Iris pigment epithelial cell (primary cell): ENCODE data around the gene DYNLRB2.

Experiments used
- DNase-seq: peaks from one replicate; pipeline ENCODE4 v3.0.0-alpha.2; 2011; ENCODE audit warnings: low read depth

Gene DYNLRB2

DNA sequence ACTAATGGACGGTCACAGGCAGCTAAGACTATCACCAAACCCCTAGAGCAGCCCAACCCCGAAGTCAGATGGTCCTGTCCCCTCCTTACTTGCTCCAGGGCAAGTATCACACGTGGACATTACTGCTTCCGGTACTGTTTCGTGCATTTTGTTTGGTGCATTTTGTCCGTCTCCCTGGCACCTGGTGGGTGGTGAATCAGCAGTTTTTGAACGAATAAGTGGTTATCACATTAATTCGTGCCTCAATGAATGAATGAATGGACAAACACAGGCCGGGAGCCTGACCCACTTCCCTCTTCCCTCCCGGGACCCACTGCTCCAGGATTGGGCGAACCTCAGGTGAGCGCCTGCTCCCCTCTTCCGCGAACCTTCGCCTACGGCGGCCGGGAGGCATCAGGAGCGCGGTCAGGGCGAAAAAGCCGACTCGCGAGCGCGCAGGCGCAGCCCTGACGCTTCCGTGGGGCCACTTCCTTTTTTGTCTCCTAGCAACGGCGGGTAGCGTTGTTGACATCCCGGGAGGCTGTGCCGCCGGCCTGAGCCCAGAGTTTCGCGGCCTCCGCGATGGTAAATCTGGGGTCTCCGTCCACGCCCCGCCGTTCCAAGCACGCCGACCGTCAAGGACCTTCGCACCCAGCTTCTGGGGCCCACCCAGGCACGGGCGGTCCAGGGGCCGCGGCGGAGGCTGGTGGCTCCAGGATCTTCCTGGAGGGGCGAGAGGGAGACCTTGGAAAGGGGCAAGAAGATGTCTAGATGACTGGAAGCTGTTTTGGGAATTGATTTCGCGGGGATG, at the start of gene DYNLRB2:
TSS of gene DYNLRB2 (plus strand) at position 478 of the 790 bp plus-strand sequence. CDS start at position 562, 84 bp downstream.
- peak; percentile 91 for DNase-seq

DNA sequence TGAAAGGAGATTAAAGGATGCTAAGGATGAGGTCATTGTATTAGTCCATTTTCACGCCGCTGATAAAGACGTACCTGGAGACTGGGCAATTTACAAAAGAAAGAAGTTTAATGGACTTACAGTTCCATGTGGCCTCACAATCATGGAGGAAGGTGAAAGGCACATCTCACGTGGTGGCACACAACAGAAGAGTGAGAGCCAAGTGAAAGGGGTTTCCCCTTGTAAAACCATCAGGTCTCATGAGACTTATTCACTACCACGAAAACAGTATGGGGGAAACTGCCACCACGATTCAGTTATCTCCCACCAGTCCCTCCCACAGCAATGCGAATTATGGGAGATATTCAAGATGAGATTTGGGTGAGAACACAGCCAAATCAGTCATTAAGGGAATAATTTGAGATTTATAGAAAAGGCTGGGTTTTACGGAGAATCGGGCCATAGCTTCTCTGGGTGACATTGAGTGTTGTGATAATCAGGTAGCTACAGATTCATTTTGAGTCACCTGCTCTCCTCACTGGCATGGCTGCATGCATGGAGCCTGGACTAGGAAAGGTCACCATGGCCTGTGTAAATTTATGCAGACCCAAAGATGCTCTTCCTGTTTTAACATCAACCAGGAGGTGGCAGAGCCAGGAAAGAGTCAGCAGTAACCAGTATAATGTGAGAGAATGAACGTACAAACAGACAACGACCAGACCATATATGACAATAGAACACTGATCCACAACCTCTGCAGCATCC, 40.5 kb upstream of the DYNLRB2 start:
- no peak for DNase-seq

DNA sequence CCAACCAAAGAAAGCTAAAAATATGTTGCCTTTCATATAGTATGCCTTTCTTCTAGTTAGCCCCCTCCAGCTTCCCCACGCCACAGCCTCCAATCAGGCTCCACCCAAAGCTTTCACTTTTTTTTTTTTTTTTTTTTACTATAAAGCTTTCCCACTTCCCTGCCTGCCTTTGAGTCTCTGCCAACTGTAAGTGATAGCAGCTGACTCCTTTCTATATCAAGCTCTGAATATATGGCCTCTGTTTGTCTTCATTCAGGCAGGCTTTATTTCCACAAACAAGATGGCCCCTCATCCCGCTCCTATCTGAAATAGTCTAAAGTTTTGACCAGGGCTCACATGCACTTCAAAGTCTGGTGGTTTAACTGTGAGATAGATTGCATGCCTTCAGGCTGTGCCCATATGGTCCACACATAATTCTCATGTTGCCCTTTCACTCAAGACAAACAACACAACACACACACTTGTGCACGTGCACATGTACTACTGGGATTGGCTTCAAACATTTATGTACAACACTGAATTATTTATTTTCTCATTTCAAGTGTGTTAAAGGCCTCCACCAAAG, 39.8 kb upstream of the DYNLRB2 start:
- DNase-seq: no peak

DNA sequence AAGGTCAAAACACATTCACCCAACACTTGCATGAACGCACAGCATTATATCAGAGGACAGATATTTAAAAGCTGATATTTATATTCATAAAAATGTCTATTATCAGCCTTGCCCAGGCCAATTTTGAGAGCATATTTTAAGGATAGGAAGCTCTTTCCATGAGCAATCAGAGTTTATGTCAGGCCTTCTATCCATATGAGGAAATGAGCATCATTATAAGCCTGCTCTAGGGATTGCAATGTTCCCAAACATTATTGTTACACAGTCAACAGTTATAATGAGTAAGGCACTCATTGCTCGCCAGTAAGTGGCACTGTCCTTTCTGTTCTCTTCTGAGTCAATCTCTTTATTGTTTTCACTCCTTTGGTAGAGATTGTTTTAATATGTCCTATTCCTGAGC, 37.7 kb upstream of the DYNLRB2 start:
- no peak for DNase-seq

DNA sequence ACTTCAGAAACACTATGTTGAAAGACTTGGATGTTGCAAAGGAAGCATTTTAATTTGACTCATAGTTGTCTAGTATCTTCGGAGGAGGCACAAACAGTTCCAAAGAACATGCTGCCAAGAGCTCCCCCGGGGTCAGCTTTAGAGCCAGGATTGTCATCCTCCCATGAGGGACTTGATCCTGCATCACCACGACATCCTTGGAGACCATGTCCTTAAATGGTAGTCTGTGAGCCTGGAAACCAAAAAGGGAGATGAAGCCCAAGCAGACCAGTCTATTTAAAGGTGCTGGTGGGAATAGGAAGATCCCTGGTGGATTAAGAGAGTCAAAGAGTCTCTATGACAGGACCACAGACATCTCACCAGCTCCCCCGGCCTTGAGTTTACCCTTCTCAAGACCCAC, 33.3 kb upstream of the DYNLRB2 start:
- DNase-seq: no peak

DNA sequence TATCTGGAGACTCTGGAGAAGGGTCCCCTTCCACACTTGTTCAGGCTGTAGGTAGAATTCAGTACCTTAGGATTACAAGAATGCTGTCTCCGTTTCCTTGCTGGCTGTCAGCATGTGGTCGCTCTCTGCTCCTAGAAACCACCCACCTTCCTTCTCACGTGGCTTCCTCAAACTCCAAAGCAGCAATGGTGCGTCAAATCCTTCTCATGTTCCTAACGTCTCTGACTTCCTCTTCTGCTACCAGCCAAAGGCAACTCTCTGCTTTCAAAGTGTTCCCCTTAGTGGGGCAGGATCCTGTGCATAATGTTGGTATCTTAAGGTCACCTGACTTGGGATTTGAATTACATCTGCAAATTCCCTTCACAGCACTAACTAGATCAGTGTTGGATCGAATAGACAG, 30.9 kb upstream of the DYNLRB2 start:
- DNase-seq: no peak

DNA sequence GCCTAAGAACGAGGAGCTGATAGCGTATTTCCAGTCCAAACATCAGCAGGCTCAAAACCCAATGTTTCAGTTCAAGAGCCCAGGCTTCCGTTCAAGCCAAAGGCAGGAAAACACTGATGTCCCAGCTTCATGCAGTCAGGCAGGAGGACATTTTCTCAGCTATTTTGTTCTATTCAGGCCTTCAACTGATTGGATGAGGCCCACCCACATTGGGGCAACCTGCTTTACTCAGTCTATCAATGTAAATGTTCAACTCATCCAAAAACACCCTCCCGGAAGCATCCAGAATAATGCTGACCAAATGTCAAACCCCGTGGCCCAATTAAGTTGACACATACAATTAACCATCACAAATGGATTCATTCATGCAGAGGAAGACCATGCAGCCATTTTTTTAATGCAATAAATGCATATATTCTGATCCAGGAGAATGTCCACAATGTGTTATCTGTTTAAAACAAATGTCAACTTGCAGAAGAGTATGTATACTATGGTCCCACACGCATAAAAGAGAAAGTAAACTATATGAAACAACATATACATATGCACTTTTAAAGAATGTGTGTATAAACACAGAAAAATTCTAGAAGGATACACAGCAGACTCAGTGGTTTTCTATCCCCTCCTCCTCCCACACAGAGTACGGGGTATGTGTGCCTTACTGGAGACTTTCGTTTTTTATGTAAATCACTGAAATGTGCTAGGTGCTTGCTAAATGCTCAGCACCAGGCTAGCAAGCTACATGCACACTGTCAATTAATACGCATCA, 28.8 kb upstream of the DYNLRB2 start:
- DNase-seq: no peak

DNA sequence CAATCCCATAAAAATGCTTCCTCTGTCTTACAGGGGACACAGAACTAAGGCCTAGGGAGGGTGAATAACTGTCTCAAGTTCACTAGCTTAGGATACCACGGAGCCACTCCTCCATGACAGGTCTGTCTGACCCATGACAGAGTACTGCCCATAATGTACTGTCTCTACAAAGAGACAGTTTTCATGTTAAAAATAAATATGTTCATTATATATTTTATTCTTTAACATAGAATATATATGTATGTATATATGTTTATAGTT, 28.3 kb upstream of the DYNLRB2 start:
- no peak for DNase-seq

DNA sequence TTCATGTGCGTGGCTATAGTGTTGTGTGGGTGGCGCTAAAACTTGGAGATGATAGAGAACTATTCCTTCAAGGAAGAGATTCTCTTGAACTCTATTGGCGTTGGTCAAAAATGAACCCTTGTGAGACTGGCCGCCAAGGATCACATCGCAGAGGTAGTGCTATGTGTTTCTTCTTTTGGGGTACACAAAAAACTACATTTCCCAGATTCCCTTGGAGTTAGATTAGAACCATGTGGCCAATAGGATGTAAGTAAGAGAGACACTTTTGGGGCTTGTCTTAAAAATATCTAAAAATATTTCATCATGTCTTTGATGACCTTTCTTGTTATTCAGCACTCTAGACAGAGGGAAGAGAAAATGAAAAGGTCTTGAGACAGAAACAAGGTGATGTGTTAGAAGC, 25.4 kb upstream of the DYNLRB2 start:
- DNase-seq: no peak

DNA sequence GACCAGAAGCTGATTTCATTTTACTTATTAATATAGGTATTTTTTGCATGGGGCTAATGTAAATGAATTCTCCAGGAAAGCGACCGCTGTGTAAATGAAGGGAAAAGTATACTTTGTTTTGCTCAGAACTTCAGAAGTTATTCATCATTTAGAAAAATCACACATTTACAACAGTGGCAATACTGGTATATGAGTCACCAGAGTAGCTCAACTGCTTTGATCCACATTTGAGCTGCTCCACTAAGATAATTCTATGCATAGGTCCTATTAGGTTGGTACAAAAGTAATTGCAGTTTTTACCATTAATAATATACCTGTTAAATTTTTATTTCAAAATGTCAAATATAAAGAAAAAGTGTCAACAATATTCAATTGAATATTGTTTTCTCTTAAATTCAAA, 22.9 kb upstream of the DYNLRB2 start:
- no peak for DNase-seq

DNA sequence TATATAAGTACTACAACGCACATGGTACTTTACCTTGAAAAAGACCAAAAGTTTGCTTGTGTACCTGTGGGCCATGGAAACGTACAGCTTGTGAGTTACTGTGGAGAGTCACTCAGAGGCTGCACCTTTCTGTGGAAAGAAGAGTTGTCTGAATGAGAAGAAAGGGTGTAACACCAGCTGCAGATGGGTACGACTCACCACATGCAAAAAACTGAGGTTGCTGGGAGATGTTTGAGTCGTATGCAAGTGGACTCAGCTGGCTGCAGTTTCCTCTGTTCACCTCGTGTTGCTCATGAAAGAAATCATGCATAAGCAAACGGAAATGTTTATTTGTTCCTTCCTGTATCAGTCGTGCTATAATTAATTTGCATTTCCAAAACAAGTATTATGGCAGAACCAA, 22.4 kb upstream of the DYNLRB2 start:
- DNase-seq: no peak

DNA sequence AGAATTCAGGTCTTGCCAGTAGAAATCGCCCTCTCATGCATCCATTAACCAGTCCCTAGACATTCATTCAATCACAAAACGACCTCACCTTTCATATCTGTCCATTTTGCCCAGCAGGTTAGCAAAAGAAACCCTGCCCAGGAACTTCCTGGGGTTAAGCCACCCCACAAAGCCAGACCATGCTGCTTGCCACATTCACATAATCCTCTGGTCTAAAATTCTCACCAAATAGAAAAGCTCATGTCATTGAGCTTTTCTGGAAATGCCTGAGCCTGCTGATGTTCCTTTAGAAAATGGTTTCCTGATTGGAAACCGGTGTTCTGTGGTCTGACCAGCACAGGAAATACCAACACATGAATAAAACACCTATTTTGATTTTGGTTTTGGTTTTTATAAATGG, 21.6 kb upstream of the DYNLRB2 start:
- DNase-seq: no peak

DNA sequence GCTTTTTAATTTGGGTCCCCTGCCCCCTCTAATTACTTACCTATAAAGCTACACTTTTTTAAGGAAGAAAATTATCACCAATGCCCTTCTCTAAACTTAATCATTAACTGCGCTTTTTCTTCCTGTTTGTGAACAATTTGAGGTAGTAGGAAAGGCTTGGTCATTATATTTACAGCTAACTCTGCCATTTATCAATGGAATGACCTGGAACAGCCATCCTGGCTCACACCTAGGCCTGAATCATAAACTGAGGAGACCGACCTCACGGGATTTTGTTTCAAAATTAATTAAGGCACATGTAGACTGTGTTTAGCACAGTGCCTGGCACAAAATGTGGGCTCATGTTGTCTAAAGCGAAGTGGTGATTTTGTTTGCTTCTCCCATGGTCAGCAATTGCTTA, 15.4 kb upstream of the DYNLRB2 start:
- no peak for DNase-seq

DNA sequence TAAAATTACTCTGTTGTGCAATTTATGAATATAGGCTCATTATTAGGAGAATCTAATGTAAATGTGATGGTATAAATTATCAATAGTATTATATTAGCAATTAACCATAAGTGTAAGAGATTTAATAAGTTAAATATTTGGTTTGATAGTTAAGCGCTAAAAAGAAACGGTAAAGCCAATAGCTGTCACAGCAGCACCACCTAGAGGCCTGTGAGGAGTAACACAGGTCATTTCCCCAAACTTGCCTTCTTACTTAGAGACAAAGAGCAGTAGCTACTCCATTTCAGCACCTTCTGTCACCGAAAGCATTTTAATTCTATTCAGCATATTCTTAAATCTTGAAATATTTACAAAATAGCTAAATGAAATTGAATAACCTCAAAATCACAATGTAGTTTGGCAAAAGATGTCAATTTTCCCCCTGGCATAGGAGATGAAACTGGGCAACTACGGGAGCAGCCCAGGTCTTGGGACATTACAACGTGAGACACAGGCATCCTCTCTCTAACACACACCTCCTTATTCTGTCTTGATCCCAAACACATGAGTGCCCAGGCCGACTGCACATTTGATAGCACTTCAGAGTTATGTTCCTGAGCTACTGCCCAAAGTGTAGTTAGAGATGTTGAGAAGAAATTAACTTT, 14.3 kb upstream of the DYNLRB2 start:
- DNase-seq: peak; percentile 58

DNA sequence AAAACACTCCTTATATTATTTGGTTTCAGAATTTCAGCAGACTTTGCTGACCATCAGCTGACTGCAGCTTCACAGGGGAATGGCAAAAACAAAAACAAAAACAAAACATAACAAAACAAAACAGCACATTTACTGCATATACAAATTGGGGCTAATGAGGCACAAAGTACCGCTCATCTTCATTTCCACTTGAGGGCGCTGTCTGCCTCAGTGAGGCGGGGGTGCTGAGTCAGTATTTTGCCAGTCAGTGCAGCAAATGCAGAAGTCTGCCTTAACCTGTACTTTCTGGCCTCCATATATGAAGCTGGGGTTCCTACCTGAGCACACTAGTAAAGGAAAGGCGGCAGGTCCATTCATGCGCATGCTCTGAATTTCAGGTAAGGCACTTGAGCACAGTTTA, 13.5 kb upstream of the DYNLRB2 start:
- peak; percentile 25 for DNase-seq

DNA sequence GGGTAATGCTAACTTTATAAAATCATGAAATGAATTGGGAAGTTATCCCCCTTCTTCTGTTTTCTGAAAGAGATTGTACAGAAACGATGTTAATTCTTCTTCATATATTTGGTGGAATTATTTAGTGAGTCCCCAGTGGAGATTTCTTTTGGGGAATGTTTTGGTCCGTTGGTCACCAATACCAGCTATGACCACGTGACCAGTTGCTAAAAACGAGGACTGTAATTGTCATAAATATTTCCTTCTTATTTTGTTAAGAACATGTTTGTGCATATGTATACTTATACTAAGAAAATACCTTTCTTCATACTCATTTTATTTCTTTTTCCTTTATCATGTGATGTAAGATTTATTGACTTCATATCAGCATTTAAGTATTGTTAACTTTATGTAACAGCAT, 10.3 kb upstream of the DYNLRB2 start:
- no peak for DNase-seq

DNA sequence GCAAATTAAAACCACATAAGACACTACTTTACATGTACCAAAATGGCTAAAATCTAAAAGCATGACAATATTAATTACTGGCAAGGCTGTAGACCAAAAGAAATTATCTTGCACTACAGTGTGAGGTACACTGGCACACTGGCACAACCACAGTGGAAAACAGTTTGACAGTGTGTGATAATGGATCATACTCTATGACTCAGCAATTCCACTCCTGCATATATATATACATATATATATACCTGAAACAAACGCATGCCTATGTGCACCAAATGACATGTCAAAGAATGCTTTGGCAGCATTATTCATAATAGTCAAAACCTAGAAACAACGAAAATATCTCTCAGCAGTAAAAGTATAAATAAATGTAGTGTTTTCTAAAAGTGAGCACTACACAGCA, 4.6 kb upstream of the DYNLRB2 start:
- no peak for DNase-seq

DNA sequence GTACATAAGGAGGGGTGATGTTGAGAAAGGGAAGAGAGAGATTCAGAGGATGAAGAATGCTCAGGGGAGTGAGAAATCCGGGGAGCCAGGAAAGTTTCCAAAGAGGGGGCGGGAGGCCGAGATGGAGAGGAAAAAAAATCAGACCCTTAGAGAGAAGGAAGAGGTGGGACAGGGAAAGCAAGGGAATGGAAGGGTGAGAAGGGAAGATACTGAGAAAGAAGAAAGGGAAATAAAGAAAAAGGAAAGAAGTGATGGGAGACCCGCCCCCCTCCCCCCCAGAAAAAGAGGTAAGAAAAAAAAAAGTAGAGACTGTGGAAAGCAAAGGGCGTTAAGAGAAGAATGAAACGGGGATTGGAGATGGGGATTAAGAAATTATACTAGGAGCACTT, 507 bp downstream of the DYNLRB2 start:
- DNase-seq: no peak

DNA sequence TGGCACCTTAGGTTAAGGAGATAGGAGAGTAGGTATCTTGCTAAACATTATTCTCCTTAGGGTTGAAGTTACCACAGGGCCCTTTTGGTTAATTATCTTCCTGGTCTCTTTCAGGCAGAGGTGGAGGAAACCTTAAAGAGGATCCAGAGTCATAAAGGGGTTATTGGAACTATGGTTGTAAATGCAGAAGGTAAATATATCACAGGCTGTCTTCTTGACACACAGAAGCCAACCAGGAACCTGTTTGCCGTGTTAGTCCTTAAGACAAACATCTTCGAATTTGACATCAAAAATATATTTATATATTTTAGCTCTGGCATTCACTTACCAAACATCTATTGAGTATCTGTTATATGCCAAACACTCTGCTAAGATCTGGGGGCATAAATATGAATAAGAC, 2.4 kb downstream of the DYNLRB2 start:
- DNase-seq: no peak

DNA sequence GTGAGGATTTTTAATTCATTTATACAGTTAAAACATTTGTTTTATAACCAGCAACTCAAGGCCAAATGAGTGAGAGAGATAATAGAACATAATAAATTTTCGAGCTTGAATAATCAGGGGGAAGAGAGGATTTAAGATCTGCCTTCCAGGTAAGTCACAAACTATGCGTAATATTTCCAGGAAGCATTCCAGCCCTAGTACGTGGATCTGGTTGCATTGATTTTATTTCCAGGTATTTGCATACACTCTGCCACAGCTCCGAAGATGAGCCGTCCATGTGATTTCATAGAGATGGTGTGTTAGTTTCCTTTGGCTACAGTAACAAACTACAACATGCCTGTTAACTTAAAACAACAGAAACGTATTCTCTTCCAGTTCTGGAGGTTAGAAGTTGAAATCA, 3.5 kb downstream of the DYNLRB2 start:
- DNase-seq: no peak

DNA sequence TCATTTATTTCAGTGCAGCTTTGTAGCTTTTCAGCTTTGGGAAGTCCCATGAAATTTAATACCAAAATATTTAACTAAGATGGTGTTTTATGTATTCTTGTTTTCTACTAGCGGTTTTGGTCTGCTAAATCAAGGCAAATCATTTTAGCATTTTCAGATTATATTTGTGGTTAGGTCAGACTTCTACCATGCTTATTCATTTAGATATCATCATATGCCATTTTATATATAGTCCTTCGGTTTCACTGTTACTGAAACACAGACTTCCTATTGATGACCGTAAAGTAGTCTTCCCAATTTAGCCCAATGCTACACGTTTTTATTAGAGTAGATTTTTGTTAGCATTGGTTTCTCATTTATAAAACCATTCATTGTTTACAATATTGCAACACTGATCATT, 5.5 kb downstream of the DYNLRB2 start:
- no peak for DNase-seq

DNA sequence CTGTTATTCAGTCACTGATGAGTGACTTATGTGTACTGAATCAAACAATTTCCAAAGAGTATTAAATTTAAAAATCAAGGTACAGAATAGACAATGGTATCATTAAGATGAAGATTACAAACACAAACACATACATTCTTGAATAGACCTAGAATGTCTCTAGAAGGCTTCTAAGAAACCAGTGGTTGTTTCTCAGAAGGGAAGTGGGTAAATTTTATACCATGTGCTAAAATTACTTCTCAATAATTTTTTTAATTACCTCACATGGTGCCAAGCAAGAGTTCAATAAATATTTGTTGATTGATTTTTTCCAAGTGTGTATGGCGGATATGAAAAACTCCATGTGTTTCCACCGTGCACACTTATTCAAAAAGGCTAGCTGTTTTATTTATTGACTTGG, 6.4 kb downstream of the DYNLRB2 start:
- no peak for DNase-seq
